ENCODE data around the gene GATAD2A. TPM values are rescaled to one million over a fixed set of nuclear protein-coding genes. Genes with fewer than 3 reads are reported as not detected.

Gene GATAD2A
- total RNA-seq, 1 donor from 2014 or later, result 82.6 TPM

DNA sequence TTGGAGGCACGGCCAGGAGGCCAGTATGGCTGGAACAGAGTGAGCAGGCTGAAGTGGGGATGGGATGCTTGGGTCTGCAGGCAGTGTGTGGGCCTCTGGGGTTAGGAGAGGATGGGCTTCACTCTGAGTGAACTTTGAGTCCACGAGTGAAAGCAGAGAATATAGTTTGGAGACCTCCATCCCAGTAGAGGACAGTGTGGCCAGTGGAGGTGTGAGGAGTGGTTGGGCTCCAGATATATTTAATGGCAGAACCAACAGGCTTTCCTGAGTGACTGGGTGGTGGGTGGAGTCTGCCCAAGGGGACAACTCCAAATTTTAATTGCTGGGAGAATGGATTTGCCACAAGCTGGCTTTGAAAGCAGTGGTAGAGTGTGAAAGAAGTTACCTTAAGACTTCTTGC lies 27.3 kb downstream of the GATAD2A start:
- Mint-ChIP-seq H3K36me3 (ENCODE audit: low read depth) (no peaks in the 10 kb centered on the region), H3K27me3 (ENCODE audit: low read depth) (no peaks in the 10 kb centered on the region), H3K4me3 (ENCODE audit: unreplicated experiment) (no peak overlapping the region), H3K27ac (ENCODE audit: unreplicated experiment) (no peak overlapping the region), H3K4me1 (ENCODE audit: low read depth) (peaks cover 4% of the 10 kb centered on the region), H3K9me3 (ENCODE audit: low read depth) (no peaks in the 10 kb centered on the region)
- TF ChIP-seq, protein P1, sequence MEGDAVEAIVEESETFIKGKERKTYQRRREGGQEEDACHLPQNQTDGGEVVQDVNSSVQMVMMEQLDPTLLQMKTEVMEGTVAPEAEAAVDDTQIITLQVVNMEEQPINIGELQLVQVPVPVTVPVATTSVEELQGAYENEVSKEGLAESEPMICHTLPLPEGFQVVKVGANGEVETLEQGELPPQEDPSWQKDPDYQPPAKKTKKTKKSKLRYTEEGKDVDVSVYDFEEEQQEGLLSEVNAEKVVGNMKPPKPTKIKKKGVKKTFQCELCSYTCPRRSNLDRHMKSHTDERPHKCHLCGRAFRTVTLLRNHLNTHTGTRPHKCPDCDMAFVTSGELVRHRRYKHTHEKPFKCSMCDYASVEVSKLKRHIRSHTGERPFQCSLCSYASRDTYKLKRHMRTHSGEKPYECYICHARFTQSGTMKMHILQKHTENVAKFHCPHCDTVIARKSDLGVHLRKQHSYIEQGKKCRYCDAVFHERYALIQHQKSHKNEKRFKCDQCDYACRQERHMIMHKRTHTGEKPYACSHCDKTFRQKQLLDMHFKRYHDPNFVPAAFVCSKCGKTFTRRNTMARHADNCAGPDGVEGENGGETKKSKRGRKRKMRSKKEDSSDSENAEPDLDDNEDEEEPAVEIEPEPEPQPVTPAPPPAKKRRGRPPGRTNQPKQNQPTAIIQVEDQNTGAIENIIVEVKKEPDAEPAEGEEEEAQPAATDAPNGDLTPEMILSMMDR (IDR thresholded peaks at IDR 0.05), result no peak
- DNase-seq (ENCODE audit: low spot score), result no peak

DNA sequence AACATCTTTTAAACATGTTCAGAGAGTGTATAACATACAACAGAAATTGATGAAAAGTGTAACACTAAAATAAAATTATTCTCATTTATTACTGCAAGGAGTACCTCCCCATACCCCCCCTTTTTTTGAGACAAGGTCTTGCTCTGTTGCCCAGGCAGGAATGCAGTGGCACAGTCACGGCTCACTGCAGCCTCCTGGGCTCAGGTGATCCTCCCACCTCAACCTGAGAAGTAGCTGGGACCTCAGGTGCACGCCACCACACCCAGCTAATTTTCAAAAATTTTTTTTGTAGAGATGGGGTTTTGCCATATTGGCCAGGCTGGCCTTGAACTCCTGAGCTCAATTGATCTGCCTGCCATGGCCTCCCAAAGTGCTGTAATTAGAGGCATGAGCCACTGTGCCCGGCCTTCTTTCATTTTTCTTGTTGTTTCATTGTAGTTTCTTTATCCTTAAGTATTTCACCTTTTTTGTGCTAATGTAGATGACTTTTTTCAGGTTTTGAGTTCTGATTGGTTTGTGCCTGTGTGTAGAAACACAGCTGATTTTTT lies 28.3 kb downstream of the GATAD2A start:
- no peak for DNase-seq (ENCODE audit: low spot score)
- H3K9me3 Mint-ChIP-seq (ENCODE audit: low read depth), result no peaks in the 10 kb centered on the region
- no peaks in the 10 kb centered on the region for H3K36me3 Mint-ChIP-seq (ENCODE audit: low read depth)
- no peaks in the 10 kb centered on the region for H3K27me3 Mint-ChIP-seq (ENCODE audit: low read depth)
- TF ChIP-seq, protein P1 (IDR thresholded peaks at IDR 0.05), result no peak
- no peak overlapping the region for H3K4me3 Mint-ChIP-seq (ENCODE audit: unreplicated experiment)
- no peak overlapping the region for H3K27ac Mint-ChIP-seq (ENCODE audit: unreplicated experiment)
- H3K4me1 Mint-ChIP-seq (ENCODE audit: low read depth), result peaks cover 4% of the 10 kb centered on the region

DNA sequence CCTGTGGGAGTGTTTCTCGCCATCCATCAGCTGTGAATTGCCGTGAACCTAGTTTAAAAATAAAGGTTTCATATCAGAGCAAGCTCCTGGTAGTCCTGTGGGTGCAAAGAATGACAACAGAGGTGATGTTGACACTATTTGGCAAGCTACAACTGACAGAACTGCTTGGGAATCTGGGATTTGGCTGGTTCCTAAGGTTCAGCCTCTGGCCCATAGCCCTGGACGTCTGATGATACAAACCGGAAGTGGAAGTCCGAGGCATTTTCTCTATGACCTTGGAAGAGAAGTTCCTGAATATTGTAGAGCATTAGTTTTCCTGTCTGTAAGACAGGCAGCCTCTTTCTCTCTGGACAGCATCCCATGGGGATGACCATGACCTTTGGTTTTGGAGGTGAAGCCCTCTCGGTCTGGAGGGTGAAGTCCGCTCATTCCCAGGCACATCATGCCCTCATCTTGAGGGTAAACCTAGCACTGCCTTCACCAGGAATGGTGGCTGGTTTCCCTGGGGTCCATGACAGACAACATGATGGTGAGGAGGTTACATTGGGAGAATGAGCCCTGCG lies 29.1 kb downstream of the GATAD2A start:
- TF ChIP-seq, protein P1 (IDR thresholded peaks at IDR 0.05), result no peak
- Mint-ChIP-seq H3K27me3 (ENCODE audit: low read depth) (no peaks in the 10 kb centered on the region), H3K4me3 (ENCODE audit: unreplicated experiment) (no peak overlapping the region), H3K4me1 (ENCODE audit: low read depth) (peaks cover 4% of the 10 kb centered on the region), H3K9me3 (ENCODE audit: low read depth) (no peaks in the 10 kb centered on the region), H3K36me3 (ENCODE audit: low read depth) (no peaks in the 10 kb centered on the region), H3K27ac (ENCODE audit: unreplicated experiment) (no peak overlapping the region)
- DNase-seq (ENCODE audit: low spot score), result no peak

DNA sequence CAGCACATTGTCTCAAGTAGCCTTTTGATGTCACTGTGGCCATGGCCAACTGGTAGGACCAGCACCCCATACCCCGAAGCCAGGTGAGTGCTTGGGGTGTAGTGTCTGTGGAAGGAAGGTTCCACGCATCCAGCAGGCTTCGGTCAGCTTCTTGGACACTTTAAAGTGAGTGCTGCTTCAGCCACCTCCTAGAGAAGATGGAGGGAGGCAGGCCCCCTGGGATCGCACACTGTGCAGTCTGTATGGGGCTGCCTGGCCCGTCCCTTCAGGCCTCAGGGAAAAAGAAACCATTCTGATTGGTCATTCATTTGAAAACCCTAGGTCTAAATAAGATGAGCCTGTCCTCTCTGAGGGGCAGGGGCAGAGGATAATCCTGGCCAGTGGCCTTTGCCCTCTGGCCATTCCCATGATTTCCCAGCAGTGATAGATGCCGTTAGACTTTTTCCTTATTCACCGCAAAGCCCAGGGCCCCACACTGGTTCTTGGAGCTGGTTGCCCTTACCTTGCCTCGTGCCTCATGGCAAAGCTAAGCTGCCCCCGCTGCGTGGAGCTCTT lies 30.7 kb downstream of the GATAD2A start:
- TF ChIP-seq, protein P1 (IDR thresholded peaks at IDR 0.05), result no peak
- Mint-ChIP-seq H3K9me3 (ENCODE audit: low read depth) (no peaks in the 10 kb centered on the region), H3K36me3 (ENCODE audit: low read depth) (peaks cover 2% of the 10 kb centered on the region), H3K4me1 (ENCODE audit: low read depth) (peaks cover 7% of the 10 kb centered on the region), H3K27ac (ENCODE audit: unreplicated experiment) (no peak overlapping the region), H3K27me3 (ENCODE audit: low read depth) (no peaks in the 10 kb centered on the region), H3K4me3 (ENCODE audit: unreplicated experiment) (no peak overlapping the region)
- no peak for DNase-seq (ENCODE audit: low spot score)

DNA sequence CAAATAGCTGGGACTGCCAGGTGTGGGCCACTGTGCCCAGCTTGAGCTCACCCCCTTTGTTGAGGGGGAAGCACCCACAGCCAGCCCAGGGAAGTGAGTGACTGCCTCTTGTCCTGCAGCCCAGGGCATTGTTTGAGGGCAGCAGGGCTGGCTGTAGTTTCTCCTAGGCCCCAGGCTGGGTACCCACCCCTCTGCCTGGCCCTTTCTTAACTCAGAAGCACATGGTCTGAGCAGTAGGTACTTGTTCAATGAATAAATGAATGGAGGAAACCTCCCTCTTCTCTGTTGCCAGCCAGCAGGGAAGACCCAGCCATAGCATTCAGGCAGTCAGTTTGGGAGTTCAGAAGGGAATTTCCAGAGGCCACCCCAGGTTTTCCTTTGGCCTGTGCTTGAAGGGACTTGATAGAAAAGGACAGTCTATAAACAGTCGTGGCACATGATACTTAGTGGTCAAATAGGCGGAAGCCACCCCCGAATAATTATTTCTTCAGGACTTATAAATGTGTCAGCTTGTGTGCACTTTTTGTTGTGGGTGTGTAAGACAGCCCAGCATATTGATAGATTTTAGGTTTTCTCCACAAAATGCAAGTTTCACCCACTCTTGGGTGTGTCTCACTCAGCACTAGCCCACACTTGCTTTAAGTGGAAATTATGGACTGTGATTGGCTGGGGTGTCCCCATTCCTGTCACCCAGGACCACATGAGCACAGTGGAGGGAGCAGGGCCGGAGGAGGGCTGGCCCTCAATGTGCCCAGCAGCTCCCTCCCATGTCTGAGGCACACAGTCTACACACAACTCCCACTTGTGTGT lies 33.1 kb downstream of the GATAD2A start:
- peaks cover 2% of the 10 kb centered on the region for H3K36me3 Mint-ChIP-seq (ENCODE audit: low read depth)
- DNase-seq (ENCODE audit: low spot score), result no peak
- TF ChIP-seq, protein P1 (IDR thresholded peaks at IDR 0.05), result no peak
- H3K27me3 Mint-ChIP-seq (ENCODE audit: low read depth), result no peaks in the 10 kb centered on the region
- H3K9me3 Mint-ChIP-seq (ENCODE audit: low read depth), result no peaks in the 10 kb centered on the region
- peaks cover 3% of the 10 kb centered on the region for H3K4me1 Mint-ChIP-seq (ENCODE audit: low read depth)
- H3K27ac Mint-ChIP-seq (ENCODE audit: unreplicated experiment), result no peak overlapping the region
- H3K4me3 Mint-ChIP-seq (ENCODE audit: unreplicated experiment), result no peak overlapping the region
